Neuronal stem cell (in vitro differentiated cells): ENCODE data around the gene RND1.
A peak's percentile ranks its signal among the peaks of the same experiment; 100 is the strongest.

Experiments
- DNase-seq: peaks from one replicate; pipeline ENCODE4 v3.0.0-alpha.2; 2013; ENCODE audit warnings: low spot score
- H2AFZ ChIP-seq: one replicate; pipeline ENCODE4 v1.6.1; 2013; ENCODE audit warnings: mild to moderate bottlenecking, low read length, inconsistent platforms
- H2AK5ac ChIP-seq: 2 replicates; pipeline ENCODE4 v1.6.1; 2013; ENCODE audit warnings: low read depth, mild to moderate bottlenecking, inconsistent platforms, low read length, moderate library complexity, mixed read lengths
- H2BK120ac ChIP-seq: 2 replicates; pipeline ENCODE4 v1.6.1; 2013; ENCODE audit warnings: low read depth, mild to moderate bottlenecking, inconsistent platforms, low read length, moderate library complexity, mixed read lengths
- H2BK12ac ChIP-seq: one replicate; pipeline ENCODE4 v1.6.1; 2013; ENCODE audit warnings: low read length, inconsistent platforms
- H2BK15ac ChIP-seq: 2 replicates; pipeline ENCODE4 v1.6.1; 2013; ENCODE audit warnings: mild to moderate bottlenecking, low read length, inconsistent platforms, mixed read lengths
- H2BK5ac ChIP-seq: one replicate; pipeline ENCODE4 v1.6.1; 2013; ENCODE audit warnings: inconsistent platforms, mild to moderate bottlenecking, low read length, moderate library complexity
- H3K14ac ChIP-seq: one replicate; pipeline ENCODE4 v1.6.1; 2013; ENCODE audit warnings: low read length, inconsistent platforms
- H3K18ac ChIP-seq: 2 replicates; pipeline ENCODE4 v1.6.1; 2013; ENCODE audit warnings: low read length, inconsistent platforms
- H3K23ac ChIP-seq: 2 replicates; pipeline ENCODE4 v1.6.1; 2013; ENCODE audit warnings: low read depth, mild to moderate bottlenecking, mixed read lengths, low read length, inconsistent platforms; ENCODE audit not compliant: poor library complexity
- H3K27ac ChIP-seq: replicated peaks from 3 replicates; pipeline ENCODE4 v1.5.1; 2013; ENCODE audit warnings: low read length, inconsistent platforms
- H3K27me3 ChIP-seq, 3 experiments: 2 replicates each; pipeline ENCODE4 v1.6.1; 2013; ENCODE audit warnings: low read length in 3 of 3, mild to moderate bottlenecking in 2 of 3, inconsistent platforms in 1 of 3, low read depth in 1 of 3, mixed read lengths in 1 of 3, moderate library complexity in 1 of 3; ENCODE audit not compliant: control insufficient read depth in 3 of 3, insufficient read depth in 3 of 3
- H3K36me3 ChIP-seq, 2 donors: replicated peaks in 1 of 2; 2 replicates each; pipeline ENCODE4 v1.6.1; 2013; ENCODE audit warnings: low read length in 2 of 2; ENCODE audit not compliant: control insufficient read depth in 2 of 2, insufficient read depth in 2 of 2
- H3K4ac ChIP-seq: 2 replicates; pipeline ENCODE4 v1.6.1; 2013; ENCODE audit warnings: inconsistent platforms, mild to moderate bottlenecking, low read length, moderate library complexity
- H3K4me1 ChIP-seq, 2 donors: 1 replicate in 1 of 2; 2 replicates in 1 of 2; pipeline ENCODE4 v1.6.1; 2013; ENCODE audit warnings: low read length in 2 of 2, low read depth in 1 of 2; ENCODE audit not compliant: control insufficient read depth in 2 of 2, insufficient read depth in 1 of 2
- H3K4me2 ChIP-seq: one replicate; pipeline ENCODE4 v1.6.1; 2013; ENCODE audit warnings: mild to moderate bottlenecking, low read length, inconsistent platforms; ENCODE audit not compliant: insufficient read depth, poor library complexity, severe bottlenecking
- H3K4me3 ChIP-seq, 2 donors: 2 replicates each; pipeline ENCODE4 v1.5.1; 2013; ENCODE audit warnings: low read length in 2 of 2, mild to moderate bottlenecking in 2 of 2, inconsistent platforms in 1 of 2, moderate library complexity in 1 of 2
- H3K79me1 ChIP-seq: one replicate; pipeline ENCODE4 v1.6.1; 2013; ENCODE audit warnings: low read depth, mild to moderate bottlenecking, inconsistent platforms, low read length, moderate library complexity
- H3K9ac ChIP-seq: one replicate; pipeline ENCODE4 v1.6.1; 2013; ENCODE audit warnings: mild to moderate bottlenecking, low read depth, low read length, inconsistent platforms; ENCODE audit not compliant: poor library complexity
- H3K9me3 ChIP-seq, 2 donors: replicated peaks in 1 of 2; 2 replicates each; pipeline versions ENCODE3 to v1.6.1; 2013; ENCODE audit warnings: low read length in 2 of 2, mild to moderate bottlenecking in 2 of 2, inconsistent platforms in 1 of 2, low read depth in 1 of 2, mixed read lengths in 1 of 2, moderate library complexity in 1 of 2; ENCODE audit not compliant: control insufficient read depth in 2 of 2, insufficient read depth in 1 of 2
- H4K8ac ChIP-seq: one replicate; pipeline ENCODE4 v1.6.1; 2013; ENCODE audit warnings: low read depth, mild to moderate bottlenecking, inconsistent platforms, low read length, moderate library complexity
- H4K91ac ChIP-seq: one replicate; pipeline ENCODE4 v1.6.1; 2013; ENCODE audit warnings: low read length, low read depth, mild to moderate bottlenecking, inconsistent platforms; ENCODE audit not compliant: poor library complexity
- WGBS, 2 donors: extraction: QIAGEN DNeasy Blood & Tissue Kit; methylation state at CpG; one replicate each; pipeline ENCODE4 v1.1.7; 2013; ENCODE audit warnings: missing lambda C conversion rate in 2 of 2, mixed read lengths in 1 of 2; ENCODE audit not compliant: insufficient read length in 2 of 2, insufficient replicate concordance in 1 of 2; ENCODE audit errors: extremely low coverage in 2 of 2; 5-methylcytosine and 5-hydroxymethylcytosine counted together

The RND1 gene

DNA sequence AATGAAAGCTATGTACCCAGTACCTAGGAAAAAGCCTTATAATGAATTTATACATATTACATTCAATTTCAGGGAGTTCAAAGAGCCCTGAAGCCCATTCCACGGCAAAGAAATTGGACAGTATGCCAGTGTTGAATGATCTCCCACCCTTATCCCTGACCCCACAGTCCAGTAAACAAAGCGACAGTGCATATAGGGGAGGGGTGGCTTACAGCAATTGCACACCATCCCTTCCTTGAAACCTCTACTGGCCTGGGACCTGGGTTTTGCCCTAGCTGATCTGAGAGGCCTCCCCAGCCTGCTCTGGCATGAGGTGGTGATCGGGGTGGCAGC is 17.3 kb upstream of the RND1 start:
- Histone ChIP-seq H3K4me3 (peak overlapping the region in 1 of 2 donors; percentile 27), H3K9ac (no peak overlapping the region), H2AFZ (peak overlapping the region; percentile 79), H3K23ac (no peak overlapping the region), H3K4ac (no peak overlapping the region), H2BK15ac (no peak overlapping the region), H2BK5ac (peak overlapping the region; percentile 82), H2AK5ac (peak overlapping the region; percentile 34), H2BK12ac (peak overlapping the region; percentile 67), H3K9me3 (no peaks in the 10 kb centered on the region), H3K36me3 (no peaks in the 10 kb centered on the region), H3K14ac (no peak overlapping the region), H2BK120ac (peak overlapping the region; percentile 89), H4K8ac (no peak overlapping the region), H3K18ac (peak overlapping the region; percentile 92), H3K4me2 (peak overlapping the region; percentile 56), H3K79me1 (no peaks in the 10 kb centered on the region), H3K27ac (peak overlapping the region; percentile 95), H3K4me1 (peaks cover 22 to 29% of the 10 kb centered on the region in 2 donors), H4K91ac (no peak overlapping the region), H3K27me3 (no peaks in the 10 kb centered on the region)
- no CpG with 5 or more reads among the region's 3 CpGs for WGBS, 2 donors
- DNase-seq: no peak

DNA sequence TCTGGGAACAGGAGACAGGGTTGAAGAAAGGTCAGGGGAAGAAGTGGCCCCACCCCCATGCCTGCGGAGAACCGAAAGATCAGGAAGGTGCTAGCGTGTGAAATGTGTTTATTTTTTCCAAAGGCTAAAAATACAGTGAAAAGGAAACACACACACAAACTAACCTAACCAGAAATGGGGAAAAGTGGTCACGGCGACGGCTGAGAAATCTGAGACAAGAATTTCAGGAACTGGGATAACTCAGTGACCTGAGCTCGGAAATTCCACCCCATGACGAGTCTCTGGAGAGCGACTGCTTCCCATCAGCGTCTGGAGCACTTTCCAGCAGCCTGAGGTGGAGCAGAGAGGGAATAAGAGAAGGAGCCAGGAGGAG is 16.6 kb upstream of the RND1 start:
- H3K18ac ChIP-seq: peak overlapping the region; percentile 0
- no peak overlapping the region for H3K14ac ChIP-seq
- H2BK15ac ChIP-seq: no peak overlapping the region
- no peak overlapping the region for H3K4me3 ChIP-seq
- peaks cover 22 to 29% of the 10 kb centered on the region in 2 donors for H3K4me1 ChIP-seq
- H2AFZ ChIP-seq: peak overlapping the region; percentile 44
- no peaks in the 10 kb centered on the region for H3K79me1 ChIP-seq
- peak overlapping the region; percentile 82 for H2BK5ac ChIP-seq
- H3K27ac ChIP-seq: peak overlapping the region; percentile 95
- H3K4me2 ChIP-seq: no peak overlapping the region
- H4K91ac ChIP-seq: no peak overlapping the region
- no peaks in the 10 kb centered on the region for H3K27me3 ChIP-seq
- no peak overlapping the region for H2BK12ac ChIP-seq
- no peak overlapping the region for H4K8ac ChIP-seq
- no peak overlapping the region for H3K4ac ChIP-seq
- H2BK120ac ChIP-seq: no peak overlapping the region
- H3K9ac ChIP-seq: no peak overlapping the region
- H3K36me3 ChIP-seq: no peaks in the 10 kb centered on the region
- H3K23ac ChIP-seq: no peak overlapping the region
- H3K9me3 ChIP-seq: no peaks in the 10 kb centered on the region
- no peak overlapping the region for H2AK5ac ChIP-seq
- no CpG with 5 or more reads among the region's 10 CpGs for WGBS, 2 donors
- no peak for DNase-seq

DNA sequence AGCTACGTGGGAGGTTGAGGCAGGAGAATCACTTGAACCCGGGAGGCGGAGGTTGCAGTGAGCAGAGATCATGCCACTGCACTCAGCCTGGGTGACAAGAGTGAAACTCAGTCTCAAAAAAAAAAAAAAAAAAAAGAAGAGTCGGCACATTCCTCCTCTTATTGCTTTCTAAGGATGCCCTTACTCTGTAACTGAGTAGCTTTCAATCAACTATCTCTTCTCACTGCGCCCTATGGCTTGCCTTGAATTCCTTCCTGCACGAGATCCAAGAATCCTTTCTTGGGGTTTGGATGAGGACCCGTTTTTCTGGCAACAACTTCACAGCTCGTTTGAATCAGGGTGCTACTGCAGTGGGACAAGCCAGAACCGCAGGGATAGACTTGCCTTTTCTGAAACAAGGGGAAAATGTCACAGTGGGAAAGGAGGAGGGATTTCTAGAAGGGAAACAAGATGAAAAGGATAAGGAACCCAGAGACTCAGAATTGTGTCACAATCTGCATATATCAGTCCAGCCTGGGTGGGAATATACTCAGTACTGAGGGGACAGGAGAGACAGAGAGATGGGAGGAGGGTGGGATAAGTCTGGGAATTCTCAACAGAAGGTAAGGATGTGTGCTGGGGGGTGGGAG is 16.1 kb upstream of the RND1 start:
- no peak for DNase-seq
- Histone ChIP-seq H2BK15ac (no peak overlapping the region), H2BK120ac (no peak overlapping the region), H3K9me3 (no peaks in the 10 kb centered on the region), H2AFZ (peak overlapping the region; percentile 44), H2BK12ac (no peak overlapping the region), H3K4ac (no peak overlapping the region), H3K27ac (no peak overlapping the region), H3K36me3 (no peaks in the 10 kb centered on the region), H2AK5ac (no peak overlapping the region), H3K9ac (no peak overlapping the region), H2BK5ac (no peak overlapping the region), H3K79me1 (no peaks in the 10 kb centered on the region), H3K4me3 (no peak overlapping the region), H3K18ac (no peak overlapping the region), H3K14ac (no peak overlapping the region), H4K8ac (no peak overlapping the region), H3K4me1 (peaks cover 22 to 29% of the 10 kb centered on the region in 2 donors), H3K4me2 (no peak overlapping the region), H3K27me3 (no peaks in the 10 kb centered on the region), H4K91ac (no peak overlapping the region), H3K23ac (no peak overlapping the region)
- no CpG with 5 or more reads among the region's 9 CpGs for WGBS, 2 donors

DNA sequence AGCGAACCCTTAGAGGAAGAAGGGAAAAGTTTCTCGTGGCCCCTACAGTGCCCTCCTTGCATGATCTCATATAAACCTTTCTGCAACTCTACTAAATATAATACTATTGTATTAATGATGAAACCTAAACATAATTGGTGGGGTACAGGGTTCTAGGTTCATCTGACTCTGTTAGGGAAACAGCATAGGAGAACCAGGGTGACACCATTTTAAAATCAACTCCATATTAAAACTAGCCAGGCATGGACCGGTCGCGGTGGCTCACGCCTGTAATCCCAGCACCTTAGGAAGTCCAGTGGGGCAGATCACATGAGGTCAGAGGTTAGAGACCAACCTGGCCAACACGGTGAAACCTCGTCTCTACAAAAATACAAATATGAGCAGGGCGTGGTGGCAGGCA is 15.0 kb upstream of the RND1 start:
- Histone ChIP-seq H3K14ac (no peak overlapping the region), H3K4me3 (no peak overlapping the region), H3K23ac (no peak overlapping the region), H2BK12ac (no peak overlapping the region), H2BK120ac (no peak overlapping the region), H3K27me3 (no peaks in the 10 kb centered on the region), H3K36me3 (no peaks in the 10 kb centered on the region), H3K4me1 (peaks cover 22 to 29% of the 10 kb centered on the region in 2 donors), H4K8ac (no peak overlapping the region), H3K9ac (no peak overlapping the region), H2BK15ac (no peak overlapping the region), H4K91ac (no peak overlapping the region), H3K79me1 (no peaks in the 10 kb centered on the region), H2AK5ac (no peak overlapping the region), H2AFZ (no peak overlapping the region), H2BK5ac (no peak overlapping the region), H3K27ac (no peak overlapping the region), H3K4ac (no peak overlapping the region), H3K4me2 (no peak overlapping the region), H3K18ac (peak overlapping the region; percentile 35), H3K9me3 (no peaks in the 10 kb centered on the region)
- DNase-seq: no peak
- no CpG with 5 or more reads among the region's 9 CpGs for WGBS, 2 donors
